A673 (cell line): ENCODE data around the gene ALKBH3. TPM values are rescaled to one million over a fixed set of nuclear protein-coding genes. Genes with fewer than 3 reads are reported as not detected.

ENCODE experiments used
- BruUV-seq: library from RNA; stranded (reverse); fragments of 400-500 nt; replicated peaks from 2 replicates; lab custom pipeline; 2021; lab: Mats Ljungman, UMichigan
- CTCF ChIA-PET: fragments of 300-600 bp; sonication (Branson Sonifier 250); formaldehyde crosslinking; loops from one replicate; lab custom pipeline; 2022; ENCODE audit warnings: antibody characterized with exemption; lab: Charles Lee
- POLR2A ChIA-PET: fragments of 300-600 bp; sonication (Branson Sonifier 250); formaldehyde crosslinking; loops from one replicate; lab custom pipeline; 2022; ENCODE audit warnings: antibody characterized with exemption; ENCODE audit not compliant: low non-redundant PET; lab: Charles Lee
- DNase-seq: peaks from one replicate; pipeline ENCODE4 v3.0.0-alpha.2; 2015; ENCODE audit warnings: low spot score
- H3K27ac ChIP-seq: fragments of 200-600 bp; sonication (generic); 2 replicates; pipeline ENCODE4 v1.5.1; 2016; ENCODE audit warnings: mixed run types, low read depth, mild to moderate bottlenecking, mixed read lengths, antibody characterized with exemption, low read length; ENCODE audit not compliant: poor library complexity, severe bottlenecking
- H3K27me3 ChIP-seq: fragments of 200-600 bp; sonication (generic); replicated peaks from 2 replicates; pipeline ENCODE4 v1.6.1; 2017; ENCODE audit warnings: mixed run types, low read depth, mild to moderate bottlenecking, mixed read lengths, antibody characterized with exemption, low read length; ENCODE audit not compliant: insufficient read depth, poor library complexity
- H3K36me3 ChIP-seq: fragments of 200-600 bp; sonication (generic); 2 replicates; pipeline ENCODE4 v1.6.1; 2016; ENCODE audit warnings: mixed run types, mild to moderate bottlenecking, mixed read lengths, antibody characterized with exemption, low read length; ENCODE audit not compliant: insufficient read depth, poor library complexity, severe bottlenecking
- H3K4me1 ChIP-seq: fragments of 200-600 bp; sonication (generic); 2 replicates; pipeline ENCODE4 v1.6.1; 2017; ENCODE audit warnings: mixed run types, mild to moderate bottlenecking, mixed read lengths, antibody characterized with exemption, low read length; ENCODE audit not compliant: insufficient read depth, poor library complexity, severe bottlenecking
- H3K4me3 ChIP-seq: fragments of 200-600 bp; sonication (generic); 2 replicates; pipeline ENCODE4 v1.5.1; 2016; ENCODE audit warnings: low read depth, mixed run types, mild to moderate bottlenecking, mixed read lengths, low read length; ENCODE audit not compliant: poor library complexity, severe bottlenecking
- H3K9me3 ChIP-seq: fragments of 200-600 bp; sonication (generic); 2 replicates; pipeline ENCODE4 v1.6.1; 2016; ENCODE audit warnings: mixed run types, low read depth, mild to moderate bottlenecking, mixed read lengths, antibody characterized with exemption, low read length; ENCODE audit not compliant: poor library complexity, severe bottlenecking
- EZH2 ChIP-seq: fragments of 200-600 bp; sonication (generic); IDR thresholded peaks from 2 replicates; pipeline ENCODE4 v1.6.1; 2017; ENCODE audit warnings: borderline replicate concordance, low read depth, mild to moderate bottlenecking, mixed read lengths, antibody characterized with exemption, low read length; ENCODE audit not compliant: poor library complexity, severe bottlenecking
- intact Hi-C: fragments of 100-400 bp; cut with micrococcal nuclease; formaldehyde crosslinking; loops from one replicate; pipeline ENCODE4 v1.10.0; 2022; ENCODE audit not compliant: unreplicated experiment
- total RNA-seq: library from RNA; stranded (reverse); gene quantifications from 2 replicates; pipeline ENCODE4 v1.2.3, GENCODE V29; 2021
- TF ChIP-seq, protein P1 (sequence below): fragments of 300-800, 200-600 bp; sonication (generic); conservative IDR thresholded peaks from 2 replicates; pipeline ENCODE4 v1.5.1; 2017; ENCODE audit warnings: low read depth, mild to moderate bottlenecking, antibody characterized with exemption, low read length, moderate library complexity, mixed read lengths

The ALKBH3 gene
- total RNA-seq, 1 experiment from 2014 or later = 96.6 TPM

DNA sequence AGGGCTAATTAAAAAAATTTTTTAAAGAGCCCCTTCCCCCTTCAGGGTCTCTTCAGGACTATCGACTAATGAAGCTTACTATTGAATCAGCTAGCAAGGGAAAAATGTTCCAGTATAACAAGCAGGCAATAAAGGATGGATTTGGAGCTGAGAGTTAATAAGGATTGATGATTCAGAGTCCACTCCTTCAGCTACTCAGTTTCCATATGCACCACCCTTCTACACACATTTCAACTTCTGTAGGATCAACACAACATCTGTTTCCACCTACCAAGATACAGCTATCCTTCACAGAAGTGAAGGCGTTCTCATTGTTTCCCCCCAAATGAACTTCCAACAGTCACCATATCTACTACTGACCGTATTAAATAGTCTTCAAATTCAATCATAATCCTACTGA, 6.6 kb upstream of the ALKBH3 start:
- Histone ChIP-seq H3K36me3 (no peaks in the 10 kb centered on the region), H3K27me3 (peaks cover 49% of the 10 kb centered on the region), H3K4me3 (no peak overlapping the region), H3K27ac (no peak overlapping the region), H3K4me1 (no peaks in the 10 kb centered on the region), H3K9me3 (no peaks in the 10 kb centered on the region)
- BruUV-seq = no TSS peak
- no peak for DNase-seq
- ChIA-PET POLR2A (no interaction called here), CTCF (interaction anchor here (0.7 kb wide), 1 partner anchor 22 kb away, joined by 3 read pairs; no protein-coding TSS in a partner anchor)
- intact Hi-C loops = no loop called here
- TF ChIP-seq EZH2 = no peak
- TF ChIP-seq, protein P1, sequence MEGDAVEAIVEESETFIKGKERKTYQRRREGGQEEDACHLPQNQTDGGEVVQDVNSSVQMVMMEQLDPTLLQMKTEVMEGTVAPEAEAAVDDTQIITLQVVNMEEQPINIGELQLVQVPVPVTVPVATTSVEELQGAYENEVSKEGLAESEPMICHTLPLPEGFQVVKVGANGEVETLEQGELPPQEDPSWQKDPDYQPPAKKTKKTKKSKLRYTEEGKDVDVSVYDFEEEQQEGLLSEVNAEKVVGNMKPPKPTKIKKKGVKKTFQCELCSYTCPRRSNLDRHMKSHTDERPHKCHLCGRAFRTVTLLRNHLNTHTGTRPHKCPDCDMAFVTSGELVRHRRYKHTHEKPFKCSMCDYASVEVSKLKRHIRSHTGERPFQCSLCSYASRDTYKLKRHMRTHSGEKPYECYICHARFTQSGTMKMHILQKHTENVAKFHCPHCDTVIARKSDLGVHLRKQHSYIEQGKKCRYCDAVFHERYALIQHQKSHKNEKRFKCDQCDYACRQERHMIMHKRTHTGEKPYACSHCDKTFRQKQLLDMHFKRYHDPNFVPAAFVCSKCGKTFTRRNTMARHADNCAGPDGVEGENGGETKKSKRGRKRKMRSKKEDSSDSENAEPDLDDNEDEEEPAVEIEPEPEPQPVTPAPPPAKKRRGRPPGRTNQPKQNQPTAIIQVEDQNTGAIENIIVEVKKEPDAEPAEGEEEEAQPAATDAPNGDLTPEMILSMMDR = no peak

DNA sequence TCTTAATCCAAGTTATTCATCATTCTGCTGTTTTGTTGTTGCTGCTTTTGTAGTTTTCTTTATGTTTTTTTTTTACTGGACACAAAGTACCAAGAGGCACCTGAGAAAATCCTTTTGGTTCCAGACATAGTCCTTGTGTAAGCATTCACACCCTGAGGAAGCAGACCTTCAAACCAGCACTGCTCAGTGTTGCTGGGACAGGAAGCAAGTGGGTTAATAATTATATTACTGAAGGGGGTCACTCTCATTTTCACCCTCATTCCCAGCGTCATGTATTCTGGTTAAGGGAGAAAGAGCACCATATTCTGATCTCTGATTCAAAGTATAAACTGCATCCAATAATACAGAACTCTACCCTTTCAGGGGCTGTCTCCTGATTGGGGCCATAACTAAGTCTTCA, 5.9 kb upstream of the ALKBH3 start:
- no peak overlapping the region for H3K4me3 ChIP-seq
- ChIA-PET POLR2A (no interaction called here), CTCF (no interaction called here)
- no TSS peak for BruUV-seq
- H3K27ac ChIP-seq = no peak overlapping the region
- DNase-seq = no peak
- intact Hi-C loops = no loop called here
- H3K4me1 ChIP-seq = no peaks in the 10 kb centered on the region
- H3K27me3 ChIP-seq = peaks cover 49% of the 10 kb centered on the region
- H3K36me3 ChIP-seq = no peaks in the 10 kb centered on the region
- no peaks in the 10 kb centered on the region for H3K9me3 ChIP-seq
- TF ChIP-seq, protein P1 = no peak
- TF ChIP-seq EZH2 = no peak

DNA sequence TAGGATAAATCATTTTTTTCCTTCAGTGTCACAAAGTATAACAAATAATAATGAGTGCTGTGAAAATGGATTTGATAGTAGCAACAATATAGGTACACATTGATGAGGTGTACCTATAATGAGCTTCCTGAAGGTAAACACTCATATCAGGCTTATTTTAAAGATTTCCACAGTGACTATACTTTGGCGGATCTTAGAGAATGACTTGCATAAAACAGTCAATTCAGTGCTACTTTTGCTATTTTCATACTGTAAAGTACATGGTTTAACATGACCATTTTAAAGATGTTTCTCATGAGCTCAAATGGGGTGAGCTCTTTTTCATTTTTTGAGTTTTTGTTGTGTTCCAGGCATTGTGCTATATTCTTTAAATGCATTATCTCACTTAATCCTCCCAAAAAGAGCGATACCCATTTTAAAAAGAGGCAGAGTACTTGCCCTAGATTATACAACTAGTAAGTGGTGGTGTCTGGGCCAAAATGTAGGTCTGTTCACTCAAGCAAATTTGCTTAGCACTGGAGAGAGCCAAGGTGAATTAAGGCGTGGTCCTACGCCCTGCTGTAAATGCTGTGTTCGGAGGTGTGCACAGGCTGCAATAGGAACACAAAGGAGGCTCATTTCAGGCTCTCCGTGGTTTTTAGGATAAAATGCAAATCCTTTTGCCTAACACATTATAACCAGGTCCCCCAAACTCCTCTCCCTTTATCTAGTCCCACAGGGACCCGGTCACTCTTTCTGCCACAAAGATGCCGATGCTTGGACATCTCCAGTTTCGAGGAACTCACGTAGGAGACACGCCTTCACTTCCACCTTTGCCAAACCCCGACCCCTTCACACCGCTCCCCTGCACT, 617 bp upstream of the ALKBH3 start:
- intact Hi-C loops = no loop called here
- Histone ChIP-seq H3K36me3 (peaks cover 20% of the 10 kb centered on the region), H3K4me3 (peak overlapping the region; percentile 67), H3K9me3 (no peaks in the 10 kb centered on the region), H3K27me3 (peaks cover 6% of the 10 kb centered on the region), H3K4me1 (peaks cover 7% of the 10 kb centered on the region), H3K27ac (peak overlapping the region; percentile 66)
- TSS peak; percentile 99 for BruUV-seq
- TF ChIP-seq, protein P1 = no peak
- TF ChIP-seq EZH2 = no peak
- ChIA-PET POLR2A (no interaction called here), CTCF (no interaction called here)
- no peak for DNase-seq
